Cardiac fibroblast (primary cell): ENCODE data around the gene CSAG2.
"Not testable (repeated sequence)": the region's sequence is repeated elsewhere in the genome, so short reads cannot be mapped to it uniquely, and the experiment has no call there.

ENCODE experiments used
- DNase-seq, 2 donors: peaks; one replicate each; pipeline versions ENCODE4 v3.0.0 to v3.0.0-alpha.2; 2010; ENCODE audit warnings: low read depth in 2 of 2
- H3K4me3 ChIP-seq, 2 donors: replicated peaks in 1 of 2; 1 replicate in 1 of 2; 2 replicates in 1 of 2; pipeline ENCODE4 v1.5.1; 2011; ENCODE audit warnings: low read depth in 2 of 2, low read length in 2 of 2, mild to moderate bottlenecking in 2 of 2, moderate library complexity in 1 of 2
- CTCF ChIP-seq: IDR thresholded peaks from one replicate; pipeline ENCODE4 v1.5.1; 2011; ENCODE audit warnings: low read depth, mild to moderate bottlenecking, low read length, inconsistent platforms

CSAG2 gene

GRCh38 chrX:152709173-152709572 lies at the start of gene CSAG2:
Gene CSAG2, minus strand, starts transcription at chrX:152709273. Its CDS starts 161 bp downstream, at chrX:152709112.
- DNase-seq, H3K4me3 ChIP-seq: not testable (repeated sequence)

DNA sequence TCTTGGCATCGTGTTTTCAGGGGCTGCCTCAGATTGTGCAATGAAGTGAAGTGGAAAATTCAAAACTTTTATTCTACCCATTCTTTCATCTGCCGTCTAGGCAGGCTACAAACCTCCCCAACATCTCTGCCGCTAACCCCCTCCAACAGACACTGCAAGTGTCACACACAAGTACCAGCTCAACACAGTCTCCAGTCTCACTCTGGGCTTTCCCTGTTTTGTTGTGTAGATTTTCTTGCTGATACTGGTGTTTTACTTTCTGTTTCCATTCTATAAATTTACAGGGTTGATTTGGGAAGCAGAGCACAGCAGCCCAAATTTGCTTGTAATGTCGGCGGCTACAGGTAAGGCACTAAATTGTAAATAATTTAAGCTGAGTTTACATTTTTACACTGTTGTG lies 45.8 kb upstream of the CSAG2 start:
- not testable (repeated sequence) for H3K4me3 ChIP-seq, DNase-seq

- not testable (repeated sequence) for H3K4me3 ChIP-seq, DNase-seq
Measured at GRCh38 chrX:152753686-152754650, 44.9 kb upstream of the CSAG2 start, which contains the start of gene MAGEA2. Gene MAGEA2, minus strand, starts transcription at chrX:152753842. Its CDS starts 2,479 bp downstream, at chrX:152751363.

- TF ChIP-seq CTCF, result no peak
- no peak overlapping the region for H3K4me3 ChIP-seq
- no peak for DNase-seq
Measured at GRCh38 chrX:152738560-152738959, 29.5 kb upstream of the CSAG2 start.

DNA sequence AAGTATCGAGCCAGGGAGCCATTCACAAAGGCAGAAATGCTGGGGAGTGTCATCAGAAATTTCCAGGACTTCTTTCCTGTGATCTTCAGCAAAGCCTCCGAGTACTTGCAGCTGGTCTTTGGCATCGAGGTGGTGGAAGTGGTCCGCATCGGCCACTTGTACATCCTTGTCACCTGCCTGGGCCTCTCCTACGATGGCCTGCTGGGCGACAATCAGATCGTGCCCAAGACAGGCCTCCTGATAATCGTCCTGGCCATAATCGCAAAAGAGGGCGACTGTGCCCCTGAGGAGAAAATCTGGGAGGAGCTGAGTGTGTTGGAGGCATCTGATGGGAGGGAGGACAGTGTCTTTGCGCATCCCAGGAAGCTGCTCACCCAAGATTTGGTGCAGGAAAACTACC lies 27.5 kb upstream of the CSAG2 start:
- DNase-seq, H3K4me3 ChIP-seq: not testable (repeated sequence)

DNA sequence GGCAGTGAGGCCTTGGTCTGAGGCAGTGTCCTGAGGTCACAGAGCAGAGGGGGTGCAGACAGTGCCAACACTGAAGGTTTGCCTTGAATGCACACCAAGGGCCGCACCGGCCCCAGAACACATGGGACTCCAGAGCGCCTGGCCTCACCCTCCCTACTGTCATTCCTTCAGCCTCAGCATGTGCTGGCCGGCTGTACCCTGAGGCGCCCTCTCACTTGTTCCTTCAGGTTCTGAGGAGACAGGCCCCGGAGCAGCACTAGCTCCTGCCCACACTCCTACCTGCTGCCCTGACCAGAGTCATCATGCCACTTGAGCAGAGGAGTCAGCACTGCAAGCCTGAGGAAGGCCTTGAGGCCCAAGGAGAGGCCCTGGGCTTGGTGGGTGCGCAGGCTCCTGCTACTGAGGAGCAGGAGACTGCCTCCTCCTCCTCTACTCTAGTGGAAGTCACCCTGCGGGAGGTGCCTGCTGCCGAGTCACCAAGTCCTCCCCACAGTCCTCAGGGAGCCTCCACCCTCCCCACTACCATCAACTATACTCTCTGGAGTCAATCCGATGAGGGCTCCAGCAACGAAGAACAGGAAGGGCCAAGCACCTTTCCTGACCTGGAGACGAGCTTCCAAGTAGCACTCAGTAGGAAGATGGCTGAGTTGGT lies 26.9 kb upstream of the CSAG2 start:
- no peak for TF ChIP-seq CTCF
- H3K4me3 ChIP-seq, result no peak overlapping the region
- DNase-seq, result no peak

- TF ChIP-seq CTCF, result no peak
- no peak for DNase-seq
- H3K4me3 ChIP-seq, result no peak overlapping the region
Measured at GRCh38 chrX:152735101-152735500, 26.0 kb upstream of the CSAG2 start.

GRCh38 chrX:152734143-152734858 lies 25.2 kb upstream of the CSAG2 start:
- not testable (repeated sequence) for DNase-seq, H3K4me3 ChIP-seq

DNA sequence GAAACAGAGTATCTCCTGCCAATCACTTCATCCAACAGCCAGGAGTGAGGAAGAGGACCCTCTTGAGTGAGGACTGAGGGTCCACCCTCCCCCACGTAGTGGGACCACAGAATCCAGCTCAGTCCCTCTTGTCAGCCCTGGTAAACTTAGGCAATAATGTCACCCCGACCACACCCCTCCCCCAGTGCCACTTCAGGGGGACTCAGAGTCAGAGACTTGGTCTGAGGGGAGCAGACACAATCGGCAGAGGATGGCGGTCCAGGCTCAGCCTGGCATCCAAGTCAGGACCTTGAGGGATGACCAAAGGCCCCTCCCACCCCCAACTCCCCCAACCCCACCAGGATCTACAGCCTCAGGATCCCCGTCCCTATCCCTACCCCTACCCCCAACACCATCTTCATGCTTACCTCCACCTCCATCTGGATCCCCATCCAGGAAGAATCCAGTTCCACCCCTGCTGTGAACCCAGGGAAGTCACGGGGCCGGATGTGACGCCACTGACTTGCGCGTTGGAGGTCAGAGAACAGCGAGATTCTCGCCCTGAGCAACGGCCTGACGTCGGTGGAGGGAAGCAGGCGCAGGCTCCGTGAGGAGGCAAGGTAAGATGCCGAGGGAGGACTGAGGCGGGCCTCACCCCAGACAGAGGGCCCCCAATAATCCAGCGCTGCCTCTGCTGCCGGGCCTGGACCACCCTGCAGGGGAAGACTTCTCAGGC lies 24.3 kb upstream of the CSAG2 start, which contains the start of the genes CSAG1 and MAGEA12:
Gene CSAG1 (minus strand): TSS at position 461 of the 715 bp plus-strand sequence. CDS start 1,261 bp downstream, outside the sequence.
Gene MAGEA12 (plus strand): TSS at position 497 of the 715 bp plus-strand sequence. CDS start 2,405 bp downstream, outside the sequence.
- no peak for DNase-seq
- TF ChIP-seq CTCF, result no peak
- H3K4me3 ChIP-seq, result no peak within 1 kb of the TSS
